ENCODE measurements around the gene KLK7.

Gene KLK7

GRCh38 chr19:50928831-50929230, 54.9 kb downstream of the KLK7 start:
- DNase-seq = no peak

Data from fibroblast of skin of right quadriceps (primary cell).